GM23338 (cell line): ENCODE results near the gene NAT14. TPM values are rescaled to one million over a fixed set of nuclear protein-coding genes. Genes with fewer than 3 reads are reported as not detected.

ENCODE experiments used
- ATAC-seq: fragments of 200-7000 bp; cut with Tn5 transposase; 3 replicates; pipeline ENCODE4 v1.9.1; 2020
- DNase-seq: peaks from one replicate; pipeline ENCODE4 v3.0.0-alpha.2; 2015; ENCODE audit warnings: low spot score
- H2AFZ ChIP-seq: fragments of 200-600 bp; sonication (generic); 2 replicates; pipeline ENCODE4 v1.8.0; 2016; ENCODE audit warnings: antibody characterized with exemption, mild to moderate bottlenecking, moderate library complexity
- H3F3A ChIP-seq: fragments of 200-600 bp; sonication (generic); replicated peaks from 2 replicates; pipeline ENCODE4 v1.8.0; 2017; ENCODE audit warnings: antibody characterized with exemption, mixed run types, low read depth
- H3K27ac ChIP-seq: fragments of 200-600 bp; sonication (generic); 2 replicates; pipeline ENCODE4 v1.6.1; 2016; ENCODE audit warnings: low read depth
- H3K27me3 ChIP-seq: fragments of 200-600 bp; sonication (generic); 2 replicates; pipeline ENCODE4 v1.8.0; 2016; ENCODE audit warnings: mild to moderate bottlenecking, mixed run types, moderate library complexity; ENCODE audit not compliant: insufficient read depth
- H3K36me3 ChIP-seq: fragments of 200-600 bp; sonication (generic); 2 replicates; pipeline ENCODE4 v1.8.0; 2016; ENCODE audit warnings: mild to moderate bottlenecking; ENCODE audit not compliant: insufficient read depth
- H3K4me1 ChIP-seq: fragments of 200-600 bp; sonication (generic); 2 replicates; pipeline ENCODE4 v1.8.0; 2016; ENCODE audit warnings: mild to moderate bottlenecking, moderate library complexity; ENCODE audit not compliant: insufficient read depth
- H3K4me2 ChIP-seq: fragments of 200-600 bp; sonication (generic); 2 replicates; pipeline ENCODE4 v1.7.1; 2017; ENCODE audit warnings: mixed run types
- H3K4me3 ChIP-seq: fragments of 200-600 bp; sonication (generic); 2 replicates; pipeline ENCODE4 v1.6.1; 2016; ENCODE audit warnings: mixed run types
- H3K79me2 ChIP-seq: fragments of 200-600 bp; sonication (generic); replicated peaks from 2 replicates; pipeline ENCODE4 v1.8.0; 2017; ENCODE audit warnings: mild to moderate bottlenecking; ENCODE audit not compliant: insufficient read depth
- H3K9me2 ChIP-seq: fragments of 200-600 bp; sonication (generic); 2 replicates; pipeline ENCODE4 v1.8.0; 2017; ENCODE audit not compliant: insufficient read depth
- H4K20me1 ChIP-seq: fragments of 200-600 bp; sonication (generic); replicated peaks from 2 replicates; pipeline ENCODE4 v1.8.0; 2017; ENCODE audit warnings: mild to moderate bottlenecking; ENCODE audit not compliant: insufficient read depth
- H3K27ac Mint-ChIP-seq: 2 replicates; pipeline ENCODE4 v1.8.0; 2020; ENCODE audit warnings: inconsistent platforms, mild to moderate bottlenecking, moderate library complexity, mixed read lengths
- H3K27me3 Mint-ChIP-seq: 3 replicates; pipeline ENCODE4 v1.8.0; 2022; ENCODE audit warnings: low read depth, mild to moderate bottlenecking, moderate library complexity, mixed read lengths, inconsistent platforms; ENCODE audit not compliant: insufficient read depth, poor library complexity
- H3K36me3 Mint-ChIP-seq: 3 replicates; pipeline ENCODE4 v1.8.0; 2021; ENCODE audit warnings: low read depth, mild to moderate bottlenecking, inconsistent platforms, moderate library complexity, mixed read lengths
- H3K4me1 Mint-ChIP-seq: 3 replicates; pipeline ENCODE4 v1.8.0; 2020; ENCODE audit warnings: mild to moderate bottlenecking, inconsistent platforms, mixed read lengths
- H3K4me3 Mint-ChIP-seq: 3 replicates; pipeline ENCODE4 v1.8.0; 2021; ENCODE audit warnings: moderate library complexity, mild to moderate bottlenecking, inconsistent platforms, mixed read lengths
- H3K9me3 Mint-ChIP-seq: 3 replicates; pipeline ENCODE4 v1.8.0; 2020; ENCODE audit warnings: moderate library complexity, mild to moderate bottlenecking, inconsistent platforms, mixed read lengths
- CREB1 ChIP-seq: fragments of 250-450 bp; sonication (Bioruptor Pico); IDR thresholded peaks from 2 replicates; pipeline ENCODE4 v1.5.0; 2020; ENCODE audit warnings: low read depth, mild to moderate bottlenecking, moderate library complexity
- EZH2 ChIP-seq: fragments of 200-600 bp; sonication (generic); IDR thresholded peaks from one replicate; pipeline ENCODE4 v1.8.0; 2017; ENCODE audit warnings: antibody characterized with exemption, mild to moderate bottlenecking, low read depth; ENCODE audit not compliant: unreplicated experiment
- EZH2phosphoT487 ChIP-seq: fragments of 200-600 bp; sonication (generic); IDR thresholded peaks from one replicate; pipeline ENCODE4 v1.8.1; 2018; ENCODE audit warnings: antibody characterized with exemption; ENCODE audit not compliant: unreplicated experiment
- JUNB ChIP-seq: IDR thresholded peaks from one replicate; pipeline ENCODE4 v1.6.1; 2016; ENCODE audit warnings: antibody characterized with exemption; ENCODE audit not compliant: unreplicated experiment
- NANOG ChIP-seq: IDR thresholded peaks from 2 replicates; pipeline ENCODE4 v1.6.1; 2016; ENCODE audit warnings: antibody characterized with exemption, borderline replicate concordance
- POLR2AphosphoS5 ChIP-seq: IDR thresholded peaks from 2 replicates; pipeline ENCODE4 v1.6.1; 2016; ENCODE audit warnings: antibody characterized with exemption, low read depth
- STAT1 ChIP-seq: IDR thresholded peaks from one replicate; pipeline ENCODE4 v1.6.1; 2016; ENCODE audit warnings: antibody characterized with exemption; ENCODE audit not compliant: unreplicated experiment
- ZNF331 ChIP-seq: fragments of 250-450 bp; sonication (Bioruptor Pico); IDR thresholded peaks from 2 replicates; pipeline ENCODE4 v1.5.0; 2020; ENCODE audit warnings: low read depth, mild to moderate bottlenecking, moderate library complexity
- polyA plus RNA-seq: library from polyadenylated mRNA; unstranded; fragments of >200 nt; fragmentation: Nextera tagmentation; extraction: Ambion mirVana; gene quantifications from 2 replicates; pipeline ENCODE4 v1.2.1, GENCODE V29; 2016
- total RNA-seq: library from RNA; depleted of rRNA; stranded (reverse); fragments of >200 nt; shearing (Covaris generic); gene quantifications from 2 replicates; pipeline ENCODE4 v1.2.3, GENCODE V29; 2014
- TF ChIP-seq, protein P1 (sequence below), 2 experiments: fragments of 200-600 bp in 1 of 2; sonication (generic) in 1 of 2; conservative IDR thresholded peaks; 2 replicates each; pipeline versions ENCODE4 v1.5.1 to v1.6.1; 2016 to 2017; ENCODE audit warnings: antibody characterized with exemption in 2 of 2, low read depth in 2 of 2, mild to moderate bottlenecking in 2 of 2, moderate library complexity in 1 of 2

NAT14 gene
- total and polyA plus RNA-seq, 2 experiments from 2014 or later, result 27.8 to 39.6 TPM

DNA sequence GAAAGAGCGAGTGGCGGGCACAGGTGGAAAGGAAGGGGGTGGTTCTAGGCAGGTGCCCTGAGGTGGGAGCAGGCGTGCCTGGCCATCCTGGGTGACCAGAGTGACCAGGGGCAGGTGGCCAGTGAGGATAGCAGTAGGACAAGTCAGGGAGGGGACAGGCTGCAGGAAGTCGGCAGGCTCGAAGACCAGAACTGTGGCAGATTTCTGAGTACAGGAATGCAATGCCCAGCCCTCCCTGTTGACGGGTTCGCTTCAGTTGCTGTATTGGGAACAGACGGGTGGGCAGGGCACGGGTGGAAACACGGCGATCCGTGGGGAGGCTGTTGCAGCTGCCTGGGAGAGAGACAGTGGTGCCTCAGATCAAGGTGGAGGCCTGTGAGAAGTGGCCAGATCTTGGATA is 6.6 kb upstream of the NAT14 start:
- peak overlapping the region; percentile 40 for H3K4me3 Mint-ChIP-seq
- no peak overlapping the region for H3K4me3 ChIP-seq
- H3K36me3 ChIP-seq, result no peaks in the 10 kb centered on the region
- peaks cover 17% of the 10 kb centered on the region; the same call in 1 of the 2 replicates for H3F3A ChIP-seq
- TF ChIP-seq JUNB (no peak), EZH2phosphoT487 (no peak), EZH2 (no peak), ZNF331 (no peak), STAT1 (no peak), CREB1 (CRISPR knock-in tag) (no peak), NANOG (no peak), POLR2AphosphoS5 (no peak)
- TF ChIP-seq, protein P1, sequence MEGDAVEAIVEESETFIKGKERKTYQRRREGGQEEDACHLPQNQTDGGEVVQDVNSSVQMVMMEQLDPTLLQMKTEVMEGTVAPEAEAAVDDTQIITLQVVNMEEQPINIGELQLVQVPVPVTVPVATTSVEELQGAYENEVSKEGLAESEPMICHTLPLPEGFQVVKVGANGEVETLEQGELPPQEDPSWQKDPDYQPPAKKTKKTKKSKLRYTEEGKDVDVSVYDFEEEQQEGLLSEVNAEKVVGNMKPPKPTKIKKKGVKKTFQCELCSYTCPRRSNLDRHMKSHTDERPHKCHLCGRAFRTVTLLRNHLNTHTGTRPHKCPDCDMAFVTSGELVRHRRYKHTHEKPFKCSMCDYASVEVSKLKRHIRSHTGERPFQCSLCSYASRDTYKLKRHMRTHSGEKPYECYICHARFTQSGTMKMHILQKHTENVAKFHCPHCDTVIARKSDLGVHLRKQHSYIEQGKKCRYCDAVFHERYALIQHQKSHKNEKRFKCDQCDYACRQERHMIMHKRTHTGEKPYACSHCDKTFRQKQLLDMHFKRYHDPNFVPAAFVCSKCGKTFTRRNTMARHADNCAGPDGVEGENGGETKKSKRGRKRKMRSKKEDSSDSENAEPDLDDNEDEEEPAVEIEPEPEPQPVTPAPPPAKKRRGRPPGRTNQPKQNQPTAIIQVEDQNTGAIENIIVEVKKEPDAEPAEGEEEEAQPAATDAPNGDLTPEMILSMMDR (conservative IDR thresholded peaks at IDR 0.05; ENCODE audit: low read depth in 2 of 2), result no peak
- H3K36me3 Mint-ChIP-seq, result peaks cover 9% of the 10 kb centered on the region; the same call in 2 of the 3 replicates
- H3K4me1 Mint-ChIP-seq, result peaks cover 37% of the 10 kb centered on the region
- peaks cover 9% of the 10 kb centered on the region for H3K79me2 ChIP-seq
- H3K9me2 ChIP-seq, result no peaks in the 10 kb centered on the region
- peaks cover 23% of the 10 kb centered on the region for H3K27me3 Mint-ChIP-seq
- no peak overlapping the region for H3K27ac ChIP-seq
- no peak overlapping the region for H2AFZ ChIP-seq
- DNase-seq (no peak), ATAC-seq (no peak)
- peaks cover 7% of the 10 kb centered on the region; the same call in 1 of the 2 replicates for H3K4me1 ChIP-seq
- no peaks in the 10 kb centered on the region for H3K27me3 ChIP-seq
- peaks cover 3% of the 10 kb centered on the region; the same call in 2 of the 3 replicates for H3K9me3 Mint-ChIP-seq
- H4K20me1 ChIP-seq, result no peaks in the 10 kb centered on the region
- no peak overlapping the region for H3K4me2 ChIP-seq
- no peak overlapping the region for H3K27ac Mint-ChIP-seq

DNA sequence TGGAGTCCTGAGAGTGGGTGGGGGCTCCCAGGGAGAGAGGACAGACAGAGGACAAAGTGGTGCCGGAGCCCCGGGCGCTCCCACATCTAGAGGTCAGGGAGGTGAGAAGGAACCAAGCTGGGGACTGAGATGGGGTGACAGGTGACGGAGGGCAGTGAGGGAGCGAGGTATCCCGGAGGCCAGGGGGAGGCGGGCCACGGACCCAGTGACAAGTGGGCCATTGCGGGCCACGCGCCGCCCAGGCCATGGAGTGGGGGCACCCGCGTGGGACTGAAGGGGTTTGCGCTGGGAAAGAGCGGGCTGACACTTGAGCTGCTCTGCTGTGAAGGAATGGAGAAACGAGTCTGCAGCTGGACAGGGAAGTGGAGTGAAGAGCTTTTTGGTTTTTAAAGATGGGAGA is 5.9 kb upstream of the NAT14 start:
- no peak for TF ChIP-seq ZNF331
- no peak for TF ChIP-seq EZH2
- no peak for TF ChIP-seq EZH2phosphoT487
- TF ChIP-seq, protein P1 (conservative IDR thresholded peaks at IDR 0.05; ENCODE audit: low read depth in 2 of 2), result no peak
- no peak for TF ChIP-seq CREB1 (CRISPR knock-in tag)
- Histone ChIP-seq H3K79me2 (peaks cover 9% of the 10 kb centered on the region), H3K4me2 (no peak overlapping the region), H3K27ac (no peak overlapping the region), H3K4me1 (peaks cover 5% of the 10 kb centered on the region; the same call in 1 of the 2 replicates), H2AFZ (no peak overlapping the region), H4K20me1 (no peaks in the 10 kb centered on the region), H3K36me3 (no peaks in the 10 kb centered on the region), H3K27me3 (no peaks in the 10 kb centered on the region), H3K4me3 (no peak overlapping the region), H3F3A (peaks cover 17% of the 10 kb centered on the region; the same call in 1 of the 2 replicates), H3K9me2 (no peaks in the 10 kb centered on the region)
- Mint-ChIP-seq H3K4me3 (peak overlapping the region; percentile 40; the same call in 1 of the 3 replicates), H3K27me3 (peaks cover 18% of the 10 kb centered on the region), H3K9me3 (peaks cover 3% of the 10 kb centered on the region; the same call in 2 of the 3 replicates), H3K27ac (no peak overlapping the region), H3K36me3 (peaks cover 9% of the 10 kb centered on the region; the same call in 2 of the 3 replicates), H3K4me1 (peaks cover 33% of the 10 kb centered on the region)
- no peak for DNase-seq
- ATAC-seq, result no peak
